ENCODE measurements around the gene NCR2.
A peak's percentile ranks its signal among the peaks of the same experiment; 100 is the strongest.

The NCR2 gene, protein sequence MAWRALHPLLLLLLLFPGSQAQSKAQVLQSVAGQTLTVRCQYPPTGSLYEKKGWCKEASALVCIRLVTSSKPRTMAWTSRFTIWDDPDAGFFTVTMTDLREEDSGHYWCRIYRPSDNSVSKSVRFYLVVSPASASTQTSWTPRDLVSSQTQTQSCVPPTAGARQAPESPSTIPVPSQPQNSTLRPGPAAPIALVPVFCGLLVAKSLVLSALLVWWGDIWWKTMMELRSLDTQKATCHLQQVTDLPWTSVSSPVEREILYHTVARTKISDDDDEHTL

DNA sequence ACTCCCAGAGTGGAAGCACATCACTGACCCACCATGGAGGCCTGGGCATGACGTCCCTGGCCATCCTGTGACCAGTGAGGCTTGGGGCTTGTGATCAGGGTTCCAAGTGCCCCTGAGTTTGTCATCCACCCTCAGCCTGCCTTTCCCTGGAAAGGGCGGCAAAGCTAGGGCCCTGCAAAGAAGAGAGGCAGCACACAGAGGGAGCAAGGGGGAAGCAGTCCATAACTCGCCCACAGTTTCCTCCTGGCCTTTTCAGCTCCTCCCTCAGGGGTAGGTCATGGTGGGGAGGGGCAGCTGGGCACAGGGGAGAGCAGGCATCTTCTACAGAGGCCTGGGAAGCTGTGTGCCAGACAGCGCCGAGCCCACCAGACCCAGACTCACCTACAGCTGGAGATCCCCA, at the start of gene NCR2:
TSS of gene NCR2 (plus strand) at position 313 of the 400 bp plus-strand sequence. CDS start 269 bp downstream, outside the sequence.
- CTCF ChIA-PET, result no interaction called here
- TF ChIP-seq, protein P1, sequence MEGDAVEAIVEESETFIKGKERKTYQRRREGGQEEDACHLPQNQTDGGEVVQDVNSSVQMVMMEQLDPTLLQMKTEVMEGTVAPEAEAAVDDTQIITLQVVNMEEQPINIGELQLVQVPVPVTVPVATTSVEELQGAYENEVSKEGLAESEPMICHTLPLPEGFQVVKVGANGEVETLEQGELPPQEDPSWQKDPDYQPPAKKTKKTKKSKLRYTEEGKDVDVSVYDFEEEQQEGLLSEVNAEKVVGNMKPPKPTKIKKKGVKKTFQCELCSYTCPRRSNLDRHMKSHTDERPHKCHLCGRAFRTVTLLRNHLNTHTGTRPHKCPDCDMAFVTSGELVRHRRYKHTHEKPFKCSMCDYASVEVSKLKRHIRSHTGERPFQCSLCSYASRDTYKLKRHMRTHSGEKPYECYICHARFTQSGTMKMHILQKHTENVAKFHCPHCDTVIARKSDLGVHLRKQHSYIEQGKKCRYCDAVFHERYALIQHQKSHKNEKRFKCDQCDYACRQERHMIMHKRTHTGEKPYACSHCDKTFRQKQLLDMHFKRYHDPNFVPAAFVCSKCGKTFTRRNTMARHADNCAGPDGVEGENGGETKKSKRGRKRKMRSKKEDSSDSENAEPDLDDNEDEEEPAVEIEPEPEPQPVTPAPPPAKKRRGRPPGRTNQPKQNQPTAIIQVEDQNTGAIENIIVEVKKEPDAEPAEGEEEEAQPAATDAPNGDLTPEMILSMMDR (conservative IDR thresholded peaks at IDR 0.05; ENCODE audit: low read depth), result no peak
- DNase-seq (ENCODE audit: low spot score), result no peak
- POLR2A ChIA-PET (ENCODE audit: low non-redundant PET), result no interaction called here
- no peak within 1 kb of the TSS for H3K27ac ChIP-seq

DNA sequence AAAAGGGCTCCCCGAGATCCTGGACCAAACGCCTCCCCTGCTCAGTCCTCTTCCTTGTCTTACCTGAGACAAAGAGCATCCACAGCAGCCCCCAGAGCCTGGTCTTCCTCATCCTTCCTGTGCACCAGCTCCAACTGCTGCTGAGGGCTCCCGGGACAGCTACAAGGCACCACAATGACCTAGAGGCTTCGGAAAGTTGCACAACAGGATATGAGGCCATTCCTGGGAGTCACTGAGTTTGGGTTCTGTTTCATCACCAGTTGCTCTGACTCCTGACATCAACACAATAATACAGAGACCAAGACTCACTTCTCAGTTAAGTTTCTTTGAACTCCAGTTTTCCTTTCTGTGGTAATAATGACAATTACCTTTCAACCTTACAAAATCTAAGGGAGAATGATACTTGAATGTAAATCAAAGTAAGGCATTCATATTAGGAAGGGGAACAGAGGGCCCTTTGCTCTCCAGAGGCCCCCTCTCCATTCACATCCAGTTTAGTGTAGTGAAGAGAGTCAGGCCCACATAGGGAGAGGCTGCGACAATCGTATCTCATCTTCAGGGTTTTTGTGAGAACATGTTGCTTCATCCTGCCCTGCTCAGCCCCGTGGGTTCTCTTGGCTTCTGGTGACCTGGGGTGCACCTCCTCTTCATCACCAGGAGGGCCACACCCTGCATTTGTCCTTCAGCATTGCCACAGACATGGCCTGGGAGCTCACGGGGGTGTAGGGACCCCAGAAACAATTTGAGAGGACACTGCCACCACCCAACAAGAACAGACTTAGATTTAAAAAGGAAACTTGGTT, 48.7 kb upstream of the NCR2 start, which contains the start of gene TREM1:
TSS of gene TREM1 (minus strand) at position 139 of the 803 bp plus-strand sequence. CDS start at position 112, 27 bp downstream.
- CTCF ChIA-PET, result interaction anchor here (0.6 kb wide), 2 partner anchors 14 to 58 kb away, joined by 3 read pairs; no protein-coding TSS in a partner anchor
- POLR2A ChIA-PET (ENCODE audit: low non-redundant PET), result no interaction called here
- TF ChIP-seq, protein P1 (conservative IDR thresholded peaks at IDR 0.05; ENCODE audit: low read depth), result no peak
- H3K27ac ChIP-seq, result no peak within 1 kb of the TSS
- peak; percentile 73 for DNase-seq (ENCODE audit: low spot score)

DNA sequence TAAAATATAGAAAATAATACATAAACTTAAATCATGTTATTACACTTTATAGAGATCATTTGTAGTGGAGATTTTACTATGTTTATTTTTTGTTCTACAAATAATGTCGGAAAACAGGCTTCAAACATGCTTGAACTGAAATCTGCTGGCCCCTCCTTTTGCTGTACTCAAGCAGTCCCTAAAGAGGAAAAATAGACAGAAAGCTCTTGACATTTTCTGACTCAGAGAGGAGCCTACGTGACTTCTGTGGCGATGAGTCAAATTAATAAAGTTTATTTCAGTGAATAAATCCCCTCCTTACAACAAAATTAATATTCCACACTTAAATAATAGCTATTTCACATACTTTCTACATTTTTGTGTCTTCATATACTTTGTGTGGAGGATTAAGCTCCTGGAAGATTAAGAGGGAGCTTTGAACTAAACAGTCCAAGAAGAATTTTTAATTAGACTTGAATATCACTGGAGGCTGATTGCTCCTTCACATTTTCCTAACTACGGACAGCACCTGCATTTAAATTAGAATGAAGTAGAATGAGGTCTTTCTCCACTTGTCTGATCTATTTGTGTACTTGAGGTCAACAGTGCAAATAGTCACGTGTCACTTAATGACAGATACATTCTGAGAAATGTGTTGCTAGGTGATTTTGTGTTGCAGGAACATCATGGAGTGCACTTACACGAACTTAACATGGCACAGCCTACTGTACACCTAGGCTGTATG, 47.2 kb upstream of the NCR2 start:
- H3K27ac ChIP-seq, result no peak overlapping the region
- POLR2A ChIA-PET (ENCODE audit: low non-redundant PET), result no interaction called here
- no peak for DNase-seq (ENCODE audit: low spot score)
- TF ChIP-seq, protein P1 (conservative IDR thresholded peaks at IDR 0.05; ENCODE audit: low read depth), result no peak
- CTCF ChIA-PET, result no interaction called here

DNA sequence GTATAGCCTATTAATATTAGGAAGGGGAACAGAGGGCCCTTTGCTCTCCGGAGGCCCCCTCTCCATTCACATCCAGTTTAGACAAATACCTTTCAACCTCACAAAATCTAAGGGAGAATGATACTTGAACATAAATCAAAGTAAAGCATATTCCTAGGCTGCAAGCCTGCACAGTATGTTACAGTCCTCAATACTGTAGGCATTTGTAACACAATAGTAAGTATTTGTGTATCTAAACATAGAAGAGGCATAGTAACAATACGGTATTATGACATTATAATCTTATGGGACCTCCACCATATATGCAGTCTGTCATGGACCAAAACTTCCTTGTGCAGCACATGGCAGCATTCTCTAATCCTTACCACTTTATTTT, 46.7 kb upstream of the NCR2 start:
- CTCF ChIA-PET, result no interaction called here
- no peak for DNase-seq (ENCODE audit: low spot score)
- H3K27ac ChIP-seq, result no peak overlapping the region
- POLR2A ChIA-PET (ENCODE audit: low non-redundant PET), result no interaction called here
- TF ChIP-seq, protein P1 (conservative IDR thresholded peaks at IDR 0.05; ENCODE audit: low read depth), result no peak

DNA sequence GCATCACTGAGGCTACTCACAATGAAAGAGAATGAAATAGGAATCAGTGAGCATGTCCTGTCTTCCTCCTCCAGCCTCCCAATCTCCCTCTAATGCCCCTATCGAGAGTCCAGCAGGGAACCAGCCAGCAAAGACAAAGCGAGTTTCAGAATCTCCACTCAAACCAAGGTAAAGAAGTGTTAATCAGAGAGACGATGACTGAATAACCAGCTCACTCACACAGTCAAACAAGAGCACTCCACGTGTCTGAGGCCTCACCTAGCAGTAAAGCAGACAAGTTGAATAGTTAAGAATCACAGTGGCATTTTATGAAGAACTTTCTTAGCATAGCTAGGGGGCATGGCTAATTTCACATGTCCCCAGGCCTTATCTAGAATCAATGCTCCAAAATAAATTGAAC, 45.6 kb upstream of the NCR2 start:
- ChIA-PET CTCF (interaction anchor here (0.6 kb wide), 1 partner anchor 8 kb away, joined by 3 read pairs; no protein-coding TSS in a partner anchor), POLR2A (ENCODE audit: low non-redundant PET) (no interaction called here)
- TF ChIP-seq, protein P1 (conservative IDR thresholded peaks at IDR 0.05; ENCODE audit: low read depth), result no peak
- no peak overlapping the region for H3K27ac ChIP-seq
- DNase-seq (ENCODE audit: low spot score), result no peak

DNA sequence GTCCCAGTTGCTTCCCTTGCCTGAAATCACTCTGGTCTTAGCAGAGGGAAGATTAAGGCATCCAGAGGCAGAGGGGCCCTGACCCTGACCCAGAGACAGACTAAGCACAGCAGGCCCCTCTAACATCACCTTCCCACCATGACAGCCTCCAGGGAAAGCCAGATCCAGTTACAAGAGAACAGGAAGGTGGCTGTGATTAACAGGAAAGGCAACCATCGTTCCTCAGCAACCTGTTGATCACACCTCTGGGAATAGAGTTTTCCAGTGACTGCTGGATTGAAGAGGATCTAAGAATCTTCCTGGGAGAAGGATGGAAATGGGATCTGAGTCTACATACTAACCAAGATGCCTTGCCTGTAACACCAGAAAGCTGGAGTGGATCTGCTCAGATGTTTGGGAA, 43.7 kb upstream of the NCR2 start:
- CTCF ChIA-PET, result no interaction called here
- POLR2A ChIA-PET (ENCODE audit: low non-redundant PET), result no interaction called here
- no peak overlapping the region for H3K27ac ChIP-seq
- TF ChIP-seq, protein P1 (conservative IDR thresholded peaks at IDR 0.05; ENCODE audit: low read depth), result no peak
- no peak for DNase-seq (ENCODE audit: low spot score)

Data from RWPE1 (cell line).